DND-41 (cell line): Measurements from ENCODE around the gene GJB2.

Source experiments
- ATAC-seq: fragments of 200-7000 bp; cut with Tn5 transposase; 3 replicates; pipeline ENCODE4 v1.9.1; 2021; ENCODE audit warnings: low read depth; ENCODE audit not compliant: insufficient read depth
- DNase-seq: peaks from one replicate; pipeline ENCODE4 v3.0.0-alpha.2; 2020
- H2AFZ ChIP-seq: 2 replicates; pipeline ENCODE4 v1.6.0; 2012; ENCODE audit warnings: low read depth, low read length
- H3K27ac ChIP-seq: 2 replicates; pipeline ENCODE4 v1.5.1; 2012; ENCODE audit warnings: low read length, inconsistent platforms
- H3K27me3 ChIP-seq: fragments of 200-600 bp; sonication (generic); 2 replicates; pipeline ENCODE4 v1.6.0; 2012; ENCODE audit warnings: low read length, mild to moderate bottlenecking, inconsistent platforms; ENCODE audit not compliant: insufficient read depth, poor library complexity
- H3K36me3 ChIP-seq: 2 replicates; pipeline ENCODE4 v1.5.1; 2012; ENCODE audit warnings: low read length, inconsistent platforms; ENCODE audit not compliant: insufficient read depth
- H3K4me1 ChIP-seq: 2 replicates; pipeline ENCODE4 v1.5.1; 2012; ENCODE audit warnings: mild to moderate bottlenecking, low read length; ENCODE audit not compliant: insufficient read depth
- H3K4me2 ChIP-seq: 2 replicates; pipeline ENCODE4 v1.6.0; 2012; ENCODE audit warnings: mild to moderate bottlenecking, moderate library complexity, low read length, inconsistent platforms; ENCODE audit not compliant: insufficient read depth
- H3K4me3 ChIP-seq, 2 experiments: fragments of 200-600 bp in 1 of 2; shearing (Covaris generic) in 1 of 2; 2 replicates each; pipeline ENCODE4 v1.5.1; 2012 to 2016; ENCODE audit warnings: inconsistent platforms in 2 of 2, low read length in 2 of 2, mild to moderate bottlenecking in 2 of 2, low read depth in 1 of 2, moderate library complexity in 1 of 2
- H3K79me2 ChIP-seq: 2 replicates; pipeline ENCODE4 v1.6.0; 2012; ENCODE audit warnings: low read length, inconsistent platforms; ENCODE audit not compliant: insufficient read depth
- H3K9ac ChIP-seq: 2 replicates; pipeline ENCODE4 v1.6.0; 2012; ENCODE audit warnings: low read depth, mild to moderate bottlenecking, inconsistent platforms, low read length, moderate library complexity
- H3K9me3 ChIP-seq: 2 replicates; pipeline ENCODE4 v1.5.1; 2012; ENCODE audit warnings: low read length, moderate library complexity, mild to moderate bottlenecking, inconsistent platforms; ENCODE audit not compliant: insufficient read depth, severe bottlenecking
- H4K20me1 ChIP-seq: 2 replicates; pipeline ENCODE4 v1.6.0; 2012; ENCODE audit warnings: low read length; ENCODE audit not compliant: insufficient read depth
- EZH2 ChIP-seq: IDR thresholded peaks from 3 replicates; pipeline ENCODE4 v1.6.1; 2012; ENCODE audit warnings: borderline replicate concordance, low read depth, mild to moderate bottlenecking, moderate library complexity, low read length, inconsistent platforms; ENCODE audit not compliant: severe bottlenecking
- TF ChIP-seq, protein P1 (sequence below): IDR thresholded peaks from 2 replicates; pipeline ENCODE4 v1.5.1; 2012; ENCODE audit warnings: borderline replicate concordance, low read length, moderate library complexity, mild to moderate bottlenecking; ENCODE audit not compliant: poor library complexity, severe bottlenecking; ENCODE audit errors: extremely low read depth

Gene GJB2

DNA sequence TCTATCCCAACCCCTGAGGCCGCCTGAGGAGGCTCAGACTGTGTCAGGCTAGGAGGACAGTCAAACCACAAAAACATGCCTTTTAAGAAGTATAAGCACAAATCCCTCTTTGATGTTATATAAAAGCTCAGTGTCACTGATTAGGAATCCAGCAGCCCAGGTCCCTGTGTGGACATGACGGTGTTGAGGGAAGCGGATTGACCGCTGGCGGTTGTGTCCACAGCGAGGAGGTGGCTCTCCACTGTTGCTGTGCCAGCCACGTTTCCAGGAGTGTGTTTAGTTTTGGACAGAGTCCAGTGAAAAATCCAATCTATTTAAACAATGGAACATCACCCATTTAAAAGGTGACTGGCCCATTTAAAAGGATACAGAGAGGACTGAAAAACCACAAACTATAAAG lies 24.3 kb downstream of the GJB2 start:
- Histone ChIP-seq H3K36me3 (no peaks in the 10 kb centered on the region), H3K9me3 (no peaks in the 10 kb centered on the region), H3K9ac (no peak overlapping the region), H2AFZ (no peak overlapping the region), H4K20me1 (no peaks in the 10 kb centered on the region), H3K79me2 (no peaks in the 10 kb centered on the region), H3K27ac (no peak overlapping the region), H3K4me1 (peaks cover 4% of the 10 kb centered on the region; the same call in 1 of the 2 replicates), H3K27me3 (peaks cover 14% of the 10 kb centered on the region), H3K4me3 (no peak overlapping the region), H3K4me2 (no peak overlapping the region)
- ATAC-seq (no peak), DNase-seq (no peak)
- TF ChIP-seq, protein P1, sequence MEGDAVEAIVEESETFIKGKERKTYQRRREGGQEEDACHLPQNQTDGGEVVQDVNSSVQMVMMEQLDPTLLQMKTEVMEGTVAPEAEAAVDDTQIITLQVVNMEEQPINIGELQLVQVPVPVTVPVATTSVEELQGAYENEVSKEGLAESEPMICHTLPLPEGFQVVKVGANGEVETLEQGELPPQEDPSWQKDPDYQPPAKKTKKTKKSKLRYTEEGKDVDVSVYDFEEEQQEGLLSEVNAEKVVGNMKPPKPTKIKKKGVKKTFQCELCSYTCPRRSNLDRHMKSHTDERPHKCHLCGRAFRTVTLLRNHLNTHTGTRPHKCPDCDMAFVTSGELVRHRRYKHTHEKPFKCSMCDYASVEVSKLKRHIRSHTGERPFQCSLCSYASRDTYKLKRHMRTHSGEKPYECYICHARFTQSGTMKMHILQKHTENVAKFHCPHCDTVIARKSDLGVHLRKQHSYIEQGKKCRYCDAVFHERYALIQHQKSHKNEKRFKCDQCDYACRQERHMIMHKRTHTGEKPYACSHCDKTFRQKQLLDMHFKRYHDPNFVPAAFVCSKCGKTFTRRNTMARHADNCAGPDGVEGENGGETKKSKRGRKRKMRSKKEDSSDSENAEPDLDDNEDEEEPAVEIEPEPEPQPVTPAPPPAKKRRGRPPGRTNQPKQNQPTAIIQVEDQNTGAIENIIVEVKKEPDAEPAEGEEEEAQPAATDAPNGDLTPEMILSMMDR = no peak
- TF ChIP-seq EZH2 = no peak

DNA sequence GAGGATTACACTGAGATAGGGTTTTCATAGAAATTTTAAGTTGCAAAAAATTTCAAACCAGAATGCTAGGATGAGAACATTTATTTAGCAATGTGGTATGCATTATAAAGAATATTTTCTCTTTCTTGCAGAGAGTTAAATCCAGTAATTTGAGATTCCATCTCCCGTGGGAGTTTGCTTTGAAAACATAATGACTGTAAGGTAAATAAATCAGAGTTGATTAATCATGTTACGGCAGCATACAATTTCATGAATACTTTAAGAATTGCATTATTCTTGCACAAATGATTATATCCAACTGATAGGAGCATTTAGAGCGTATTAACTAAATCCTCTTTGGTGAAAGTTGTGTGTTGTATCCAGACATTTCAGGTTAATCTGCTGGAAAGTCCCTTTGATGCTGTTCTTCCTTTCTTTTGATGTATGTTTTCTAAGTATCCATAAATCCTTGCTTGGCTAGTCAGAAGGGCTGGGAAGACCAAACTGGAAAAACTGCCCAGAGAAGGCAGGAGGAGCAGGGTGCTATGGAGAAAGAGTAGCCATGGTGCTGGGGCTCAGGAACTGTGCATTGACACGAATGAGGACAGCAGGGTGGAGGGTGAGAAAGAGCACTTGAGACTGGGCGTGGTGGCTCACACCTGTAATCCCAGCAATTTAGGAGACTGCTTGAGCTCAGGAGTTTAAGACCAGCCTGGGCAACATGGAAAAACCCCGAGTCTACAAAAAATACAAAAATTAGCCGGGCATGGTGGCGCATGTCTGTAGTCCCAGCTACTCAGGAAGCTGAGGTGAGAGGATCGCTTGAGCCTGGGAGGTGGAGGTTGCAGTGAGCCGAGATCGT lies 27.1 kb downstream of the GJB2 start:
- Histone ChIP-seq H2AFZ (no peak overlapping the region), H3K4me1 (peaks cover 8% of the 10 kb centered on the region; the same call in 1 of the 2 replicates), H3K36me3 (no peaks in the 10 kb centered on the region), H3K4me2 (no peak overlapping the region), H3K27ac (no peak overlapping the region), H3K9ac (no peak overlapping the region), H4K20me1 (no peaks in the 10 kb centered on the region), H3K4me3 (no peak overlapping the region), H3K27me3 (peaks cover 26% of the 10 kb centered on the region), H3K79me2 (no peaks in the 10 kb centered on the region), H3K9me3 (no peaks in the 10 kb centered on the region)
- TF ChIP-seq, protein P1 = no peak
- TF ChIP-seq EZH2 = no peak
- DNase-seq (no peak), ATAC-seq (no peak)

DNA sequence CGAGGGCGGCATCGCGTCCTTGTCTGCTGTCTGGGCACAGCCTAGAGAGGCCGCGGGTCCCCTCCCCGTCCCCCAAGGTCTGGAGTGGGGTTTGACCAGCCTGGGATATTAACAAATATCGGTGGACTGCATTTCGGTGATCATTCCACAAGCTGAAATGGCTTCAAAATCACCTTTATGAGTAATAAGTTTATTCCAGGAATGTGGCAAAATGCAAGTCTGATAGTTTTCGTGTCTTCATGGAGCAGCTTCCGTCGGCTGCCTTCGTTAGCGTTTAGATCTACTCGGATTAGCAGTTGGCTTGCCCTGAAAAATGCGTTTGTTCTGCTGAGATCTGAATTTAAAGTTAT lies 30.8 kb downstream of the GJB2 start:
- no peak for ATAC-seq
- Histone ChIP-seq H3K4me2 (no peak overlapping the region), H3K4me1 (peaks cover 15% of the 10 kb centered on the region; the same call in 1 of the 2 replicates), H3K9me3 (no peaks in the 10 kb centered on the region), H3K36me3 (no peaks in the 10 kb centered on the region), H3K4me3 (no peak overlapping the region), H3K27ac (no peak overlapping the region), H3K79me2 (no peaks in the 10 kb centered on the region), H2AFZ (no peak overlapping the region), H3K27me3 (peaks cover 55% of the 10 kb centered on the region), H4K20me1 (no peaks in the 10 kb centered on the region), H3K9ac (no peak overlapping the region)
- no peak for DNase-seq
- no peak for TF ChIP-seq EZH2
- TF ChIP-seq, protein P1 = no peak
